Lower lobe of right lung (tissue), 2 donors: ENCODE results near the gene MAD1L1. TPM values are rescaled to one million over a fixed set of nuclear protein-coding genes. Genes with fewer than 3 reads are reported as not detected.

Experiments used
- ATAC-seq, 2 donors: fragments of 200-7000 bp; cut with Tn5 transposase; one replicate each; pipeline ENCODE4 v1.9.1; 2020 to 2022; ENCODE audit warnings: mild to moderate bottlenecking in 2 of 2, moderate library complexity in 2 of 2
- DNase-seq: peaks from one replicate; pipeline ENCODE4 v3.0.0-alpha.2; 2020
- H3K27ac ChIP-seq: fragments of 200-600 bp; one replicate; pipeline ENCODE4 v1.8.0; 2022
- H3K27me3 ChIP-seq: fragments of 200-600 bp; one replicate; pipeline ENCODE4 v1.8.0; 2022; ENCODE audit warnings: low read depth
- H3K36me3 ChIP-seq: fragments of 200-600 bp; one replicate; pipeline ENCODE4 v1.8.0; 2022; ENCODE audit warnings: mild to moderate bottlenecking
- H3K4me1 ChIP-seq: fragments of 200-600 bp; one replicate; pipeline ENCODE4 v1.8.0; 2022
- H3K4me3 ChIP-seq: fragments of 200-600 bp; one replicate; pipeline ENCODE4 v1.8.0; 2022; ENCODE audit warnings: mild to moderate bottlenecking
- H3K9me3 ChIP-seq: fragments of 200-600 bp; one replicate; pipeline ENCODE4 v1.8.0; 2022
- intact Hi-C: fragments of 100-400 bp; cut with DNase I; formaldehyde crosslinking; loops from one replicate; pipeline ENCODE4 v1.11.0; 2022
- total RNA-seq: library from RNA; stranded (reverse); fragmentation: NEBNext Ultra II Directional; extraction: Animal tissue kit (Norgen Biotek cat#: 25700); gene quantifications from one replicate; pipeline ENCODE4 v1.2.1, GENCODE V29; 2021
- TF ChIP-seq, protein P1 (sequence below): fragments of 200-600 bp; IDR thresholded peaks from one replicate; pipeline ENCODE4 v1.8.0; 2022; ENCODE audit warnings: antibody characterized with exemption, mild to moderate bottlenecking
- donor health status: DM: no; HTN: yes; CAD: no; lungs with severe emphysema.

MAD1L1 gene
- total RNA-seq, 1 donor from 2014 or later = 44.5 TPM

DNA sequence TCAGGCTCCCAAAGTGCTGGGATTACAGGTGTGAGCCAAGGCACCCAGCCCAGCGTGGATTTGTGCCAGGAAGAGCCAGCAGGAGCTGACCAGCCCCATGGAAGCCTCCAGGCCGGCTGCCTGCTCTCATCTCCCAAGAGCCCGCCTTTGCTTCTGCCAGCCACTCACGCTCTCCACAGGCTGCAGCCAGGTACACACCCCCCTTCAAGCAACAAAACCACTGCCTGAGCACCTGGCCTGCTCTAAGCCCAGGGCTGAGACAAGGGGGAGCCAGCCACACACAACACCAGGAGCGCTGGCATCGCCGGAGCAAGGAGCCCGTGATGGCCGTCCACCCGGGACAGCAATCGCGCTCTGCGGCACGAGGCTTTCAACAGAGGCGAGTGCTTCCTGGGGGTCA, 34.5 kb downstream of the MAD1L1 start:
- DNase-seq (peak; percentile 87), ATAC-seq (peak; percentile 86 to 91)
- TF ChIP-seq, protein P1, sequence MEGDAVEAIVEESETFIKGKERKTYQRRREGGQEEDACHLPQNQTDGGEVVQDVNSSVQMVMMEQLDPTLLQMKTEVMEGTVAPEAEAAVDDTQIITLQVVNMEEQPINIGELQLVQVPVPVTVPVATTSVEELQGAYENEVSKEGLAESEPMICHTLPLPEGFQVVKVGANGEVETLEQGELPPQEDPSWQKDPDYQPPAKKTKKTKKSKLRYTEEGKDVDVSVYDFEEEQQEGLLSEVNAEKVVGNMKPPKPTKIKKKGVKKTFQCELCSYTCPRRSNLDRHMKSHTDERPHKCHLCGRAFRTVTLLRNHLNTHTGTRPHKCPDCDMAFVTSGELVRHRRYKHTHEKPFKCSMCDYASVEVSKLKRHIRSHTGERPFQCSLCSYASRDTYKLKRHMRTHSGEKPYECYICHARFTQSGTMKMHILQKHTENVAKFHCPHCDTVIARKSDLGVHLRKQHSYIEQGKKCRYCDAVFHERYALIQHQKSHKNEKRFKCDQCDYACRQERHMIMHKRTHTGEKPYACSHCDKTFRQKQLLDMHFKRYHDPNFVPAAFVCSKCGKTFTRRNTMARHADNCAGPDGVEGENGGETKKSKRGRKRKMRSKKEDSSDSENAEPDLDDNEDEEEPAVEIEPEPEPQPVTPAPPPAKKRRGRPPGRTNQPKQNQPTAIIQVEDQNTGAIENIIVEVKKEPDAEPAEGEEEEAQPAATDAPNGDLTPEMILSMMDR = no peak
- Histone ChIP-seq H3K27ac (no peak overlapping the region), H3K27me3 (no peaks in the 10 kb centered on the region), H3K4me1 (no peaks in the 10 kb centered on the region), H3K4me3 (no peak overlapping the region), H3K36me3 (peaks cover 42% of the 10 kb centered on the region), H3K9me3 (peaks cover 10% of the 10 kb centered on the region)
- intact Hi-C loops = no loop called here

DNA sequence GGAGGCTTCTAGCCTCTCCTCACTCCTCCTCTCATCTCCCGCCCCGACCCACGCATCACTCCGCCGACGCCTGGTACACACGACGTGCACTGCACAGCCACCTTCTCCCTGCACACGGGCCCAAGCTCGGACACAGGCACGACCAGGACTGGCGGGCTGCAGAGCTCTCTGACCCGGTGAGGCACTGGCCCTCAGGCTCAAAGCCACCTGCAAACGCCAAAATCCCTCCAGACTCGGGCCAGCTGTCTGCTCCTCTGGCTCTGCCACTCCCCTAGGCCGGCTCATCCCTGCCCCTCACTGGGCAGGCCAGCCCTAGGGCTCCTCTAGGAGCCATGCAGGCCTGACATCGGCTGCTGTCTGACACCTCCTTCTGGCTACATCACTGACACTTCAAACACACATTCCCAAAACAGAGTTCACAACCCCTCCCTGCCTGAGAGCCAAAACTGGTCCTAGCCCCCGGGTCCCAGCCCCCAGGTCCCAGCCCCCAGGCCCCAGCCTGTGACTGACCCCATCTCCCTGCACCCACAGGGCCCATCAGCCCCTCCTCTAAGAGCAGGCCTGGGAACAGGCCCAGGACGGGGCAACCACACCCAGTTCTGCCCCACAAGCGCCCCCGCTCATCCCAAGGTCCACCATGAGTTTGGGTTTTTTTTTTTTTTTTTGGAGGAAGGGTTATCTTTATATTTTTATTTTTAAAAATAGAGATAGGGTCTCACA, 35.1 kb downstream of the MAD1L1 start:
- no peak for ATAC-seq

DNA sequence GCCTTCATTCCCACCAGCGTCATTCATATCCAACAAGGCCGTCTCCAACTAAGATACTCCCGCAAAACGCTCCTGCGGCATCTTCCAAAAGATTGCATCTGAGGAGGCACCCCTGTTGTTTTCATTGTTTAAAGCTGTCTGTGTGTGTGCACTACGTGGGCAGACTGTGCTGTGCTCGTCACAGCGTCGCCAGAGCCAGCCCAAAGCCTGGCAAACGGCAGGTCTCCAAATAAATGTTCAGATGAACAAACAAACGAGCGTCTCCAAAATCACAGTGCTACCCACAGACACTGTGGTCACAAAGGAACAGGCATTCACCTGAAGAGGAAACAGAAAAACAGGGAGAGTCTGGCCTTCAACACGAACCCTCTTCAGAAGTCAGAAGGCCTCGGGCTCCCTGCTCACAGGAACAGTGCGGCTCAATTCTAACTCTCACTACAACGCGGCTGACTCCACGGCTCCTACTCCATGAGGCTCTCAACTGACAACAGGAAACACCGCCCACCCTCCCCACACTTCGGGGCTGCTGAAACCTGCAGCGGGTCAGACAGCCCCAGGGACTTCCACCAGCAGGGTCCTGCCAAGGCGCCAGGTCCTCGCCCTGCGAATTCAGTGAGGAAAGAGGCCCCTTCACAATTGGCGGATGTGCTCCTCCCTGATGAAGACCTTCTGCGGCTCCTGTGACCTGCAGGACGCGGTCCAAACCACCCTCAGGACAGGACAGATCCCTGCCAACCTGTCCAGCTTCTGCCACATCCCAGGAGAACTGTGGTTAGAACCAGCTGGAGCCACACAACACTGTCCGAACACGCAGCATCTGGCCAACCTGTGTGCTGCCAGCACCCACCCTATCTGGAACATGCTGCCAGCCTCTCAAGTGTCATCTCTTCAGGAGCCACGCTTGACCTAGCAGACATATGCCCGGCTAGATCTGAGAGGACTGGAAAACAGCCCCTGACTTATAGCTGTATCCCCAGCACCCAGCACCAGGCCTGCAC, 36.1 kb downstream of the MAD1L1 start:
- peaks cover 10% of the 10 kb centered on the region for H3K9me3 ChIP-seq
- H3K4me3 ChIP-seq = no peak overlapping the region
- no peak overlapping the region for H3K27ac ChIP-seq
- peaks cover 37% of the 10 kb centered on the region for H3K36me3 ChIP-seq
- H3K4me1 ChIP-seq = no peaks in the 10 kb centered on the region
- H3K27me3 ChIP-seq = no peaks in the 10 kb centered on the region
- ATAC-seq (no peak), DNase-seq (no peak)
- intact Hi-C loops = no loop called here
- TF ChIP-seq, protein P1 = no peak

More for the DNA sequence above, 35.1 kb downstream of the MAD1L1 start:
- TF ChIP-seq, protein P1 = no peak
- no peaks in the 10 kb centered on the region for H3K27me3 ChIP-seq
- intact Hi-C loops = no loop called here
- no peak for DNase-seq
- H3K27ac ChIP-seq = no peak overlapping the region
- peaks cover 42% of the 10 kb centered on the region for H3K36me3 ChIP-seq
- H3K9me3 ChIP-seq = peaks cover 10% of the 10 kb centered on the region
- no peak overlapping the region for H3K4me3 ChIP-seq
- H3K4me1 ChIP-seq = no peaks in the 10 kb centered on the region

DNA sequence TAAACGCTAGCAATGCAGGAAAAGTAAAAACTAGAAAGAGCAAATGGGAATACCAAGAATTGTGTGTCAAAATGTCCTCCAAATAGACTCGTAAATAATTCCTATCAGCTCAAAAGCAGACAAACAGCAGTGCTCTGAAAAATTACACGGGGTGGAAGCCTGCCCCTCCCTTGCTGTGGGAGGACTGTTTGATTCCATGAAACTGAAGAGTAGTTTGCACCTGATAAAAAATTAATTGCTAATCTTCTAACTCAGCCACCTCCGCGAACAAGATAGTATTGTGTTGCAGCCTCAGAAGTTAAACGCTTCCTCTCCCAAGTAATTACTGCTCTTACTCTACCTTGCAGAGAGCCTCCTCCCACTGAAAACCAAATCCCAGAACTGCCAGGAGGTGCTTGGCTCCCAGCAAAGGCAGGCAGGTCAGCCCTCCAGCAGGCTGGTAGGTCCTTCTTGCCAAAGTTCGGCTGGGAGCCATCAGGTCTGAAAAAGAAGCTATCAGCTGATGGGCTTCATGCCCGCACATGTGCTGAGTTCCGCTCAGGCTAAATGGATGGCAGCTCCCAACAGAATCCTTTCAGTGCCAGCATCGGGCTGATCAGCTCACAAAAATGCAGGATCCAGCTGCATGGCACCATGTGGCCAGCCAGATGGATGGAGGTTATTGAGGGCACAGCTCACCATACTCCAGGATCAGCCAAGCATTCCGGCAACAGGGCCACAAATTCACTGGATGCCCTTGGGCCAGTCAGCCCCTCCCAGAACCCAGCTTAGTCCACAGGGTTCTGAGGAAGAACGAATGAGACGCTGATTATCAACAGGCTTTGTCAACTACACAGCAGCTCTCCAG, 37.1 kb downstream of the MAD1L1 start:
- TF ChIP-seq, protein P1 = no peak
- no peaks in the 10 kb centered on the region for H3K4me1 ChIP-seq
- H3K27me3 ChIP-seq = no peaks in the 10 kb centered on the region
- no peak overlapping the region for H3K27ac ChIP-seq
- ATAC-seq (no peak), DNase-seq (no peak)
- intact Hi-C loops = no loop called here
- H3K36me3 ChIP-seq = peaks cover 28% of the 10 kb centered on the region
- H3K4me3 ChIP-seq = no peak overlapping the region
- H3K9me3 ChIP-seq = peaks cover 10% of the 10 kb centered on the region
